Stimulated activated CD8-positive, alpha-beta memory T cell treated with anti-CD3 and anti-CD28 coated beads, Interleukin-15, amount 100 ng/mL, for 48 hours (primary cell): ENCODE results near the gene CEP89.
"Not testable (repeated sequence)": the region's sequence is repeated elsewhere in the genome, so short reads cannot be mapped to it uniquely, and the experiment has no call there.

Experiments
- DNase-seq, 2 donors: peaks; one replicate each; pipeline ENCODE4 v3.0.0-alpha.2; 2020; ENCODE audit warnings: low read depth in 2 of 2

CEP89 gene

GRCh38 chr19:32895384-32895783 is 76.4 kb downstream of the CEP89 start:
- no peak for DNase-seq

- DNase-seq: no peak
Measured at GRCh38 chr19:32891609-32892008, 80.1 kb downstream of the CEP89 start.

DNA sequence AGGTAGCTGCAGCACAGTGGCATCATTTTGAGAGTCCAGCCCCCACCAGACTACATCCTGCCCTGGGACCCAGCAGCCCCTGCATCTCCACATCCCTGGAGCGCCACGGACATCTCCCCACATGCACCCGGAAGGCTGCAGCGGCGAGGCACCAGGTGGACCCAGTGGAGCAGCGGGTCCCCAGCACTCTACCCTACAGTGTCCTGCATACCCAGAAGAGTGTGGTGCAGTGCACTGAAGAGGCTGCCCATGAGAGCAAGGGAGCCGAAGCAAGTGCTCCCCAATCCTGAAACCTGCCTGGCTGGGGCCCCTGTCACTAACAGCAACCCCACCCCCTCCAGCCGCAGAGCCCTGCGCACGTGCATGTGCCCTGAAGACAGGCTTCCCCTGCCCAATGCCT is 80.9 kb downstream of the CEP89 start:
- no peak for DNase-seq

DNA sequence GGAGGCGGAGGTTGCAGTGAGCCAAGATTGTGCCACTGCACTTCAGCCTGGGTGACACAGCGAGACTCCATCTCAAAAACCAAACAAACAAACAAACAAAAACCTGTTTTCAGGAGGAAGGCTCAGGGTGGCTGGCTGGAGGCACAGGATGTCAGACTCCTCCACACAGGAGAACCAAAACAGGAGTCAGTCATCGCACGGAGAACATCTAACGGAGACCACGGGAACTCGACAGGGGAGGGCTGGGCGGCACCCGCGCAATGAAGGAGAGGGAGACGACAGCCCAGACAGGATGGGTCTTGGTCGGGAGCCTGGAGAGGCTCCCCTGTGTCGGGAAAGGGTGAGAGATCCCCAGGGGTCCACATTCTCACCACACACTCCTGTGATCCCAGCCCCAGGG is 81.4 kb downstream of the CEP89 start:
- DNase-seq: no peak

GRCh38 chr19:32889137-32889934 is 82.4 kb downstream of the CEP89 start:
- DNase-seq: no peak

GRCh38 chr19:32887572-32888215 is 84.1 kb downstream of the CEP89 start:
- DNase-seq: no peak

- no peak for DNase-seq
Measured at GRCh38 chr19:32886241-32886640, 85.5 kb downstream of the CEP89 start.

- DNase-seq: not testable (repeated sequence)
Measured at GRCh38 chr19:32885255-32885654, 86.5 kb downstream of the CEP89 start.

GRCh38 chr19:32881766-32882165 is 90.0 kb downstream of the CEP89 start:
- DNase-seq: no peak

DNA sequence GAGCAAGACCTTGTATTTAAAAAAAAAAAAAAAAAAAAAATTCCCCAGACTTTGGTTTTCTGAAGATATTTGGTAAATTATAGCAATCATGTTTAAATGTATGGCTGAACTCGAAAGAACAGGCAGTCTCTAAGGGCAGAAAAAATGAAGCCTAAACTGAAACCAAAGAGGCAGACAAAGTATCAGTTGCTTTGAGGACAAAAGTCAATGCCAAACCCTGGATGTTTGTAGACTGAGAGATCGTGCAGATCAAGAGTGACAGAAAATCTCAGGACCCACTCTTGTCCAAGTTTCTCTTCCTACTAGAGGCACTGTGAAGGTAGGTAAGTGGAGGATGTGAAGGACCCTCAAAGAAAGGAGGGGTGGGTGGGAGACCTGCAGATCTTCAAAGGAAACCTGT is 91.1 kb downstream of the CEP89 start:
- DNase-seq: no peak

- DNase-seq: no peak
Measured at GRCh38 chr19:32879741-32880140, 92.0 kb downstream of the CEP89 start.

DNA sequence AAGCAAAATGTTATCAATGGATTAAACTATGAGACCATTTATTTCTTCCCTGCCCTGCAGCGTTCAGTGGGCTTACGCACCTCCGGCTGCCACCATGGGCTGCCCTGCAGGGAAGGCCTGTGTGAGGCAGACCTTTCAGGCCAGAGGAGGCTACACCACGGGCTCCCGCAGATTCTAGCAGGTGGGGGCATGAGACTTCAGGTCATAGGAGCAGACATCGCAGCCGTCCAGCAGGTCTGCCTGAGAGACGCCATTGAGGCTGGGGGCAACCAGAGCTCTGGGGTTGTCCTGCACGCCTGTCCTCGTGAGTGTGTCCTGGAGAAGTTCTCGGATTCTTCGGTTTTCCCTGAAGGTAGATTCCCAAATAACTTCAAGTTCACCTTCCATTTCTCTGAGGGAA is 92.8 kb downstream of the CEP89 start:
- DNase-seq: no peak

GRCh38 chr19:32877977-32878745 is 93.6 kb downstream of the CEP89 start:
- DNase-seq: no peak

DNA sequence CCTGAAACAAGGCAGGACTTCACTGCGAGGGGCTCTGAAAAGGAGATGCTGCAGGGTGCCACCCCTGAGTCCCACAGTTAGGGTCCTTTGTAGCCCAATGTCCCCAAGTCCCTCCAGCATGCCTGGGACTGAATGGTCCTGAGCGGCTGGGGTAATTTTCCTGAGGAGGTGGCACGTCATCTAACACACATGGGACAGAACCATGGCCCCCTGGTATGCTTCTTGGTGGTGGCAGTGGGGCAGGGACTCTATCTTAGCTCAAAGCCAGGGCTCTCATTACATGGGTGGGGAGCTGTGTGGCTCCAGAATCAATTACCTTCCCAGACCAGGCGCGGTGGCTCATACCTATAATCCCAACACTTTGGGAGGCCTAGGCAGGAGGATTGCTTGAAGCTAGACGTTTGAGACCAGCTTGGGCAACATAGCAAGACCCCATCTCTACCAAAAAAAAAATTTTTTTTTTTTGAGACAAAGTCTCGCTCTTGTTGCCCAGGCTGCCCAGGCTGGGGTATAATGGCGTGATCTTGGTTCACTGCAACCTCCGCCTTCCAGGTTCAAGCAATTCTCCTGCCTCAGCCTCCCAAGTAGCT is 94.3 kb downstream of the CEP89 start:
- no peak for DNase-seq

- no peak for DNase-seq
Measured at GRCh38 chr19:32876919-32877285, 94.9 kb downstream of the CEP89 start.

GRCh38 chr19:32876236-32876918 is 95.4 kb downstream of the CEP89 start:
- no peak for DNase-seq

- DNase-seq: no peak
Measured at GRCh38 chr19:32875428-32875827, 96.3 kb downstream of the CEP89 start.

GRCh38 chr19:32874605-32875004 is 97.2 kb downstream of the CEP89 start:
- DNase-seq: no peak

- peak; percentile 5 to 47 for DNase-seq
Measured at GRCh38 chr19:32873247-32873959, 98.4 kb downstream of the CEP89 start.

DNA sequence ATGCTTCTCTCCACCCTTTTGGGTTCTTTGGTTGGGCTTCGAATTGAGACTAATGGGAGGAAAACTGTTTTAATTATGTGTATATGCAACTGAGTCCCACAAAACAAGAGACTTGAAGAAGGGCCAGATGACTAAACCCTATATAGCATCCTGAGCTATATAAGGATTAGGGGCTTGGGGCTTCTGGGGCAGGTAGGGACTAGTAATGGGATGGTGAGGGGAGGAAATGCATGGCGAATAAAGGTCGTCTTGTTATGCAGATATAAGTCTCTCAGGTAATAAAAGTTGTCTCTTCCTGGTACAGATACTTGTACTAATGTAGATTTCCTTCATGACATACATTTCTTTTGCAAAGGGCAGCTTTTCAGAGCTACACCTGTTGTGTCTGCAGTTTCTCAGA is 99.4 kb downstream of the CEP89 start:
- no peak for DNase-seq

DNA sequence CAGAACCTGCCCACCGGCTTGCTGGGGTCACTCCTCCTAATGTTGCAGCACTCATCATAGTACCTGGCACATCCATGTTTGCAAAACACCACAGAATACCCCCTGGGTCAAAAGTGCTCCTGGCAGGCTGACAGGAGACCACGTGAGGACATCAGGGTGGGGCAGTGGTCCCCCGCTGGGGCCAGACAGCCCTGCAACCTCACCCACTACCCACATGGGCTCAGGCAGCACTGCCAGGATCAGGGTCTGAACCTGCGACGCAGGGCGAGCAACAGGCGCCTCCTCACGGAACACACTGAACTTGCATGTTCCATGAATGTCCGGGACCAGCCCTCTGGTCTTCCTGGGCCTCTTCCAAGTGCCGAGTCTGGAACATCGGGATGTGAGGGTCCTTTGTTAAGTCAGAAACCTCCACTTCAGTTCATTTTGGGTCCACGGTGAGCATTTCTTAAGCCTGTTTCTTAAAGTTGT is 100.7 kb downstream of the CEP89 start:
- no peak for DNase-seq
